ENCODE data around the gene OCSTAMP.

The OCSTAMP gene

GRCh38 chr20:46494077-46494476, 56.4 kb downstream of the OCSTAMP start:
- no peak overlapping the region for H3K27ac ChIP-seq (replicated peaks)
- no peak for TF ChIP-seq SPI1 (IDR thresholded peaks at IDR 0.05; ENCODE audit: borderline replicate concordance, low read depth)
- no peak for TF ChIP-seq GABPA (IDR thresholded peaks at IDR 0.05; ENCODE audit: low read depth)
- no peak for TF ChIP-seq POLR2AphosphoS5 (IDR thresholded peaks at IDR 0.05; ENCODE audit: low read depth)
- TF ChIP-seq REST (IDR thresholded peaks at IDR 0.05; ENCODE audit: insufficient replicate concordance, low read depth), result no peak
- TF ChIP-seq, protein P1, sequence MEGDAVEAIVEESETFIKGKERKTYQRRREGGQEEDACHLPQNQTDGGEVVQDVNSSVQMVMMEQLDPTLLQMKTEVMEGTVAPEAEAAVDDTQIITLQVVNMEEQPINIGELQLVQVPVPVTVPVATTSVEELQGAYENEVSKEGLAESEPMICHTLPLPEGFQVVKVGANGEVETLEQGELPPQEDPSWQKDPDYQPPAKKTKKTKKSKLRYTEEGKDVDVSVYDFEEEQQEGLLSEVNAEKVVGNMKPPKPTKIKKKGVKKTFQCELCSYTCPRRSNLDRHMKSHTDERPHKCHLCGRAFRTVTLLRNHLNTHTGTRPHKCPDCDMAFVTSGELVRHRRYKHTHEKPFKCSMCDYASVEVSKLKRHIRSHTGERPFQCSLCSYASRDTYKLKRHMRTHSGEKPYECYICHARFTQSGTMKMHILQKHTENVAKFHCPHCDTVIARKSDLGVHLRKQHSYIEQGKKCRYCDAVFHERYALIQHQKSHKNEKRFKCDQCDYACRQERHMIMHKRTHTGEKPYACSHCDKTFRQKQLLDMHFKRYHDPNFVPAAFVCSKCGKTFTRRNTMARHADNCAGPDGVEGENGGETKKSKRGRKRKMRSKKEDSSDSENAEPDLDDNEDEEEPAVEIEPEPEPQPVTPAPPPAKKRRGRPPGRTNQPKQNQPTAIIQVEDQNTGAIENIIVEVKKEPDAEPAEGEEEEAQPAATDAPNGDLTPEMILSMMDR (IDR thresholded peaks at IDR 0.05; ENCODE audit: insufficient read depth, low read length), result no peak
- H3K27me3 ChIP-seq (ENCODE audit: insufficient read depth, poor library complexity, severe bottlenecking), result peaks cover 2% of the 10 kb centered on the region
- no peak overlapping the region for H3K4me3 ChIP-seq (replicated peaks; ENCODE audit: insufficient read depth, low read length)
- DNase-seq (ENCODE audit: low read depth in 1 of 2, low spot score in 1 of 2), result no peak

DNA sequence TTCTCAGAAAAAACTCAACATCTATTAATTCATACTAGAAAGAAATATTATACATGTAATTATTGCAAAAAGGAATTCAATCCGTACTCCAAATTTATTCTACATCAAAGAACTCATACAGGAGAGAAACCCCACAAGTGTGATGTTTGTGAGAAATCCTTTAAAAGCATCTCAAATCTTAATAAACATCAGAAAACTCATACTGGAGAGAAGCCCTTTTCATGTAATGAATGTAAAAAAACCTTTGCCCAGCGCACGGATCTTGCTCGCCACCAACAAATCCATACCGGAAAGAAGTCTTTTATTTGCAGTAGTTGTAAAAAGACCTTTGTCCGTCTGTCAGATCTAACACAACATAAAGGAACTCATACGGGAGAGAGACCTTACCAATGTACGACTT, 59.1 kb downstream of the OCSTAMP start:
- no peak for DNase-seq (ENCODE audit: low read depth in 1 of 2, low spot score in 1 of 2)
- H3K27ac ChIP-seq (replicated peaks), result no peak overlapping the region
- H3K4me3 ChIP-seq (replicated peaks; ENCODE audit: insufficient read depth, low read length), result no peak overlapping the region
- no peaks in the 10 kb centered on the region for H3K27me3 ChIP-seq (ENCODE audit: insufficient read depth, poor library complexity, severe bottlenecking)
- TF ChIP-seq POLR2AphosphoS5 (IDR thresholded peaks at IDR 0.05; ENCODE audit: low read depth), result no peak
